ENCODE data around the gene USP34. TPM values are rescaled to one million over a fixed set of nuclear protein-coding genes. Genes with fewer than 3 reads are reported as not detected.

USP34 gene
- total and polyA plus RNA-seq, 8 donors, result 86.5 to 191 (median 158) TPM

GRCh38 chr2:61254536-61254935 is 216.4 kb downstream of the USP34 start:
- peaks cover 0 to 64% of the 10 kb centered on the region in 2 donors for H3K36me3 ChIP-seq
- no peaks in the 10 kb centered on the region for H3K4me1 ChIP-seq
- H3K27ac ChIP-seq, result no peak overlapping the region
- H3K9me3 ChIP-seq, result no peaks in the 10 kb centered on the region
- DNase-seq (no peak), ATAC-seq (no peak)
- H3K27me3 ChIP-seq, result no peaks in the 10 kb centered on the region
- TF ChIP-seq CTCF (IDR thresholded peaks at IDR 0.05), result no peak
- no peak overlapping the region for H3K4me3 ChIP-seq
- intact Hi-C loops (cut with DNase I), result no loop called here

- no peak for ATAC-seq
- DNase-seq, result no peak
- no peak for TF ChIP-seq CTCF (IDR thresholded peaks at IDR 0.05)
- Histone ChIP-seq H3K4me1 (no peaks in the 10 kb centered on the region), H3K27ac (no peak overlapping the region), H3K9me3 (no peaks in the 10 kb centered on the region), H3K27me3 (no peaks in the 10 kb centered on the region), H3K36me3 (peaks cover 0 to 61% of the 10 kb centered on the region in 2 donors), H3K4me3 (no peak overlapping the region)
- intact Hi-C loops (cut with DNase I), result no loop called here
Measured at GRCh38 chr2:61253136-61253535, 217.8 kb downstream of the USP34 start.

- H3K27ac ChIP-seq, result no peak overlapping the region
- no peaks in the 10 kb centered on the region for H3K27me3 ChIP-seq
- no peak for TF ChIP-seq CTCF (IDR thresholded peaks at IDR 0.05)
- intact Hi-C loops (cut with DNase I), result no loop called here
- no peak for DNase-seq
- H3K9me3 ChIP-seq, result no peaks in the 10 kb centered on the region
- ATAC-seq, result no peak
- H3K4me3 ChIP-seq, result no peak overlapping the region
- no peaks in the 10 kb centered on the region for H3K4me1 ChIP-seq
- peaks cover 0 to 61% of the 10 kb centered on the region in 2 donors for H3K36me3 ChIP-seq
Measured at GRCh38 chr2:61252031-61252430, 218.9 kb downstream of the USP34 start.

GRCh38 chr2:61249521-61250071 is 221.3 kb downstream of the USP34 start:
- no peak for DNase-seq
- Histone ChIP-seq H3K9me3 (no peaks in the 10 kb centered on the region), H3K27ac (no peak overlapping the region), H3K4me3 (no peak overlapping the region), H3K36me3 (peaks cover 0 to 59% of the 10 kb centered on the region in 2 donors), H3K27me3 (no peaks in the 10 kb centered on the region), H3K4me1 (no peaks in the 10 kb centered on the region)
- no peak for ATAC-seq
- intact Hi-C loops (cut with DNase I), result no loop called here
- TF ChIP-seq CTCF (IDR thresholded peaks at IDR 0.05), result no peak

GRCh38 chr2:61247204-61247812 is 223.6 kb downstream of the USP34 start:
- peak overlapping the region in 1 of 2 donors; percentile 20 for H3K27ac ChIP-seq
- no peaks in the 10 kb centered on the region for H3K4me1 ChIP-seq
- DNase-seq, result no peak
- intact Hi-C loops (cut with DNase I), result no loop called here
- TF ChIP-seq CTCF (IDR thresholded peaks at IDR 0.05), result no peak
- peaks cover 0 to 78% of the 10 kb centered on the region in 2 donors for H3K36me3 ChIP-seq
- no peak overlapping the region for H3K4me3 ChIP-seq
- H3K27me3 ChIP-seq, result no peaks in the 10 kb centered on the region
- H3K9me3 ChIP-seq, result no peaks in the 10 kb centered on the region
- ATAC-seq, result peak; percentile 53

All from left lung (tissue), 10 donors.